Loucy (cell line): ENCODE data around the gene CAPN11.

Experiments used
- H2AFZ ChIP-seq: fragments of 200-600 bp; sonication (generic); 2 replicates; pipeline ENCODE4 v1.6.0; 2016; ENCODE audit warnings: antibody characterized with exemption, mild to moderate bottlenecking, low read length, moderate library complexity
- H3F3A ChIP-seq: fragments of 200-600 bp; 2 replicates; pipeline ENCODE4 v1.6.0; 2016; ENCODE audit warnings: antibody characterized with exemption, low read depth, mild to moderate bottlenecking
- H3K27me3 ChIP-seq: fragments of 200-600 bp; sonication (generic); 2 replicates; pipeline ENCODE4 v1.6.1; 2014; ENCODE audit warnings: low read length, mild to moderate bottlenecking; ENCODE audit not compliant: insufficient read depth, poor library complexity, severe bottlenecking
- H3K36me3 ChIP-seq: fragments of 200-600 bp; sonication (generic); 2 replicates; pipeline ENCODE4 v1.6.1; 2016; ENCODE audit warnings: low read length; ENCODE audit not compliant: insufficient read depth
- H3K4me1 ChIP-seq: fragments of 200-600 bp; sonication (generic); 2 replicates; pipeline ENCODE4 v1.5.1; 2014; ENCODE audit warnings: low read length, mild to moderate bottlenecking; ENCODE audit not compliant: insufficient read depth, poor library complexity, severe bottlenecking
- H3K4me2 ChIP-seq: fragments of 200-600 bp; sonication (generic); 2 replicates; pipeline ENCODE4 v1.6.0; 2014; ENCODE audit warnings: antibody characterized with exemption, low read length, low read depth, mild to moderate bottlenecking; ENCODE audit not compliant: poor library complexity, severe bottlenecking
- H3K4me3 ChIP-seq: fragments of 200-600 bp; sonication (generic); 2 replicates; pipeline ENCODE4 v1.5.1; 2014; ENCODE audit warnings: low read length, mild to moderate bottlenecking, mixed read lengths; ENCODE audit not compliant: poor library complexity, severe bottlenecking
- H3K79me2 ChIP-seq: fragments of 200-600 bp; sonication (generic); 2 replicates; pipeline ENCODE4 v1.6.1; 2014; ENCODE audit warnings: low read length; ENCODE audit not compliant: insufficient read depth
- H3K9ac ChIP-seq: fragments of 200-600 bp; sonication (generic); 2 replicates; pipeline ENCODE4 v1.6.0; 2014; ENCODE audit warnings: mild to moderate bottlenecking, low read depth, low read length, moderate library complexity; ENCODE audit not compliant: poor library complexity, severe bottlenecking
- H3K9me2 ChIP-seq: fragments of 200-600 bp; sonication (generic); replicated peaks from 2 replicates; pipeline ENCODE4 v1.6.1; 2016; ENCODE audit warnings: low read depth, low read length, mixed read lengths
- H3K9me3 ChIP-seq: fragments of 200-600 bp; sonication (generic); 2 replicates; pipeline ENCODE4 v1.6.1; 2014; ENCODE audit warnings: mild to moderate bottlenecking, antibody characterized with exemption, low read length, low read depth; ENCODE audit not compliant: insufficient read depth
- H4K20me1 ChIP-seq: fragments of 200-600 bp; sonication (generic); 2 replicates; pipeline ENCODE4 v1.6.0; 2014; ENCODE audit warnings: antibody characterized with exemption, low read length, mild to moderate bottlenecking; ENCODE audit not compliant: insufficient read depth, poor library complexity, severe bottlenecking
- EZH2phosphoT487 ChIP-seq: fragments of 200-600 bp; IDR thresholded peaks from 2 replicates; pipeline ENCODE4 v1.6.1; 2018; ENCODE audit warnings: antibody characterized with exemption, mild to moderate bottlenecking, moderate library complexity, borderline replicate concordance
- TF ChIP-seq, protein P1 (sequence below): fragments of 200-600 bp; sonication (generic); conservative IDR thresholded peaks from 2 replicates; pipeline ENCODE4 v1.5.1; 2014; ENCODE audit warnings: mild to moderate bottlenecking, antibody characterized with exemption, low read length

Gene CAPN11

DNA sequence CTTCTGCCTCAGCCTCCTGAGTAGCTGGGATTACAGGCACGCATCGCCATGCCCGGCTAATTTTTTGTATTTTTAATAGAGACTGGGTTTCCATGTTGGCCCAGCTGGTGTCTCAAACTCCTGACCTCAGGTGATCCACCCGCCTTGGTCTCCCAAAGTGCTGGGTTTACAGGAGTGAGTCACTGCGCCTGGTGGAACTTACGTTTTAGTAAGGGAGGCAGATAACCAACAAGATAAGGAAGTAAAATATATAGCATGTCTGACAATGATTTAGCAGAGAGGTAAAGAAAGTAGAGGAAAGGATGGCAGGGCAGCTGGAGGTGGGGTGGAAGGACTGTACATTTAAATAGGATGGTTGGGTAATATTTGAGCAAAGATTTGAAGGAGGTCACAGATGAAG, 45.3 kb downstream of the CAPN11 start:
- no peaks in the 10 kb centered on the region for H3K36me3 ChIP-seq
- no peaks in the 10 kb centered on the region for H3K9me3 ChIP-seq
- no peaks in the 10 kb centered on the region for H3K79me2 ChIP-seq
- no peak overlapping the region for H2AFZ ChIP-seq
- TF ChIP-seq EZH2phosphoT487, result no peak
- TF ChIP-seq, protein P1, sequence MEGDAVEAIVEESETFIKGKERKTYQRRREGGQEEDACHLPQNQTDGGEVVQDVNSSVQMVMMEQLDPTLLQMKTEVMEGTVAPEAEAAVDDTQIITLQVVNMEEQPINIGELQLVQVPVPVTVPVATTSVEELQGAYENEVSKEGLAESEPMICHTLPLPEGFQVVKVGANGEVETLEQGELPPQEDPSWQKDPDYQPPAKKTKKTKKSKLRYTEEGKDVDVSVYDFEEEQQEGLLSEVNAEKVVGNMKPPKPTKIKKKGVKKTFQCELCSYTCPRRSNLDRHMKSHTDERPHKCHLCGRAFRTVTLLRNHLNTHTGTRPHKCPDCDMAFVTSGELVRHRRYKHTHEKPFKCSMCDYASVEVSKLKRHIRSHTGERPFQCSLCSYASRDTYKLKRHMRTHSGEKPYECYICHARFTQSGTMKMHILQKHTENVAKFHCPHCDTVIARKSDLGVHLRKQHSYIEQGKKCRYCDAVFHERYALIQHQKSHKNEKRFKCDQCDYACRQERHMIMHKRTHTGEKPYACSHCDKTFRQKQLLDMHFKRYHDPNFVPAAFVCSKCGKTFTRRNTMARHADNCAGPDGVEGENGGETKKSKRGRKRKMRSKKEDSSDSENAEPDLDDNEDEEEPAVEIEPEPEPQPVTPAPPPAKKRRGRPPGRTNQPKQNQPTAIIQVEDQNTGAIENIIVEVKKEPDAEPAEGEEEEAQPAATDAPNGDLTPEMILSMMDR, result no peak
- no peaks in the 10 kb centered on the region for H3K27me3 ChIP-seq
- H3K9me2 ChIP-seq, result no peaks in the 10 kb centered on the region
- peaks cover 26% of the 10 kb centered on the region for H3K4me1 ChIP-seq
- H3K9ac ChIP-seq, result no peak overlapping the region
- no peaks in the 10 kb centered on the region for H3F3A ChIP-seq
- no peaks in the 10 kb centered on the region for H4K20me1 ChIP-seq
- H3K4me2 ChIP-seq, result no peak overlapping the region
- H3K4me3 ChIP-seq, result no peak overlapping the region

DNA sequence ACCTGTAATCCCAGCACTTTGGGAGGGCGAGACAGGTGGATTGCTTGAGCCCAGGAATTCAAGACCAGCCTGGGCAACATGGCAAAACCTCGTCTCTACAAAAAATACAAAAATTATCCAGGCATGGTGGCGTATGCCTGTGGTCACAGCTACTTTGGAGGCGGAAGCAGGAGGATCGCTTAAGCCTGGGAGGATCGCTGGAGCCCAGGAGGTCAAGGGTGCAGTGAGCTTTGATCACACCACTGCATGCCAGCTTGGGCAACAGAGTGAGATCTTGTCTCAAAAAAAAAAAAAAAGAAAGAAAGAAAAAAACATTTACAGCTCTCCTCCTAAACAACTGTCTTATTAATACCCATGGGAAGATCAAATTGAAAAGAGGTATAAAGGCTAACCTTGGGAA, 49.3 kb downstream of the CAPN11 start:
- no peak for TF ChIP-seq EZH2phosphoT487
- TF ChIP-seq, protein P1, result no peak

DNA sequence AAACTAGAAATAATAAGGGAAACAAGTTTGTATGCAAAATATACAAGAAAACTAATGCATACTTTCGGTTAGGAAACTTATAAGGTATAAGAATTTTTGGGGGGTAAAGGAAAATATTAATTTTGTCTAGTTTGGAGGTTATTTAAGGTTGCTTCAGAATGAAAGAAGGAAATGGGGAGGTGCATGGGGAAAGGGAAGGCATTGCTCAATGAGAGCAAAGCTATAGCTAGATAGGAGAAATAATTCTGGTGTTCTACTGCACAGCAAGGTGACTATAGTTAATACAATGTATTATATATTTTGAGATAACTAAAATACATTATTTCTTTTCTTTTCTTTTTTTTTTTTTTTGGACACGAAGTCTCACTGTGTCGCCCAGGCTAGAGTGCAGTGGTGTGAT, 52.7 kb downstream of the CAPN11 start:
- Histone ChIP-seq H3K27me3 (no peaks in the 10 kb centered on the region), H3K9ac (no peak overlapping the region), H3K79me2 (no peaks in the 10 kb centered on the region), H2AFZ (no peak overlapping the region), H3K36me3 (no peaks in the 10 kb centered on the region), H3K9me3 (no peaks in the 10 kb centered on the region), H3K4me2 (no peak overlapping the region), H4K20me1 (no peaks in the 10 kb centered on the region), H3F3A (no peaks in the 10 kb centered on the region), H3K4me1 (no peaks in the 10 kb centered on the region), H3K9me2 (no peaks in the 10 kb centered on the region), H3K4me3 (no peak overlapping the region)
- no peak for TF ChIP-seq EZH2phosphoT487
- TF ChIP-seq, protein P1, result no peak

More for the DNA sequence above, 49.3 kb downstream of the CAPN11 start:
- H3K4me1 ChIP-seq, result peaks cover 11% of the 10 kb centered on the region
- no peaks in the 10 kb centered on the region for H3F3A ChIP-seq
- no peaks in the 10 kb centered on the region for H3K27me3 ChIP-seq
- no peak overlapping the region for H3K9ac ChIP-seq
- no peaks in the 10 kb centered on the region for H4K20me1 ChIP-seq
- H3K9me2 ChIP-seq, result no peaks in the 10 kb centered on the region
- no peaks in the 10 kb centered on the region for H3K79me2 ChIP-seq
- H3K9me3 ChIP-seq, result no peaks in the 10 kb centered on the region
- no peak overlapping the region for H3K4me2 ChIP-seq
- no peak overlapping the region for H3K4me3 ChIP-seq
- no peak overlapping the region for H2AFZ ChIP-seq
- H3K36me3 ChIP-seq, result no peaks in the 10 kb centered on the region
